Ovary (tissue), 9 donors: ENCODE data around the gene LYST. TPM values are rescaled to one million over a fixed set of nuclear protein-coding genes. Genes with fewer than 3 reads are reported as not detected.

Experiments
- DNase-seq, 5 donors: peaks; one replicate each; pipeline ENCODE4 v3.0.0-alpha.2; 2019 to 2020
- H3K27ac ChIP-seq, 2 donors: fragments of 200-600 bp; one replicate each; pipeline versions ENCODE4 v1.5.1 to v1.8.0; 2019 to 2022
- H3K27me3 ChIP-seq: fragments of 200-600 bp; one replicate; pipeline ENCODE4 v1.8.0; 2022
- H3K36me3 ChIP-seq: fragments of 200-600 bp; sonication (generic); one replicate; pipeline ENCODE4 v1.5.1; 2019
- H3K4me1 ChIP-seq: one replicate; pipeline ENCODE4 v1.8.1; 2013; ENCODE audit warnings: mild to moderate bottlenecking, moderate library complexity; ENCODE audit not compliant: insufficient read depth
- H3K4me3 ChIP-seq: fragments of 200-600 bp; sonication (generic); one replicate; pipeline ENCODE4 v1.5.1; 2017
- H3K9me3 ChIP-seq, 2 donors: fragments of 200-600 bp in 1 of 2; sonication (generic) in 1 of 2; one replicate each; pipeline versions ENCODE4 v1.5.1 to v1.8.1; 2013 to 2019; ENCODE audit warnings: mild to moderate bottlenecking in 1 of 2, moderate library complexity in 1 of 2
- EP300 ChIP-seq: sonication (generic); formaldehyde crosslinking; IDR thresholded peaks from one replicate; pipeline ENCODE4 v1.6.1; 2017; ENCODE audit warnings: antibody characterized with exemption
- POLR2A ChIP-seq: fragments of 450-650 bp; IDR thresholded peaks from one replicate; pipeline ENCODE4 v1.6.1; 2017; ENCODE audit warnings: antibody characterized with exemption, mild to moderate bottlenecking, moderate library complexity
- WGBS, 3 donors: extraction: QIAGEN DNeasy Blood & Tissue Kit in 1 of 3; methylation state at CpG; one replicate each; pipeline versions ENCODE4 v1.1.5 to v1.1.7; 2013 to 2017; 5-methylcytosine and 5-hydroxymethylcytosine counted together
- intact Hi-C, 4 donors: fragments of 100-400 bp; cut with DNase I; formaldehyde crosslinking; loops; one replicate each; pipeline versions ENCODE4 v1.11.0 to v1.15.1; 2022 to 2023
- polyA plus RNA-seq, 2 donors: library from polyadenylated mRNA; stranded (reverse); fragments of 200-250 nt in 1 of 2; fragments of 350-450 nt in 1 of 2; fragmentation: Illumina TruSeq in 1 of 2; extraction: RNeasy Lipid Tissue Mini Kit (QIAGEN cat#74804) in 1 of 2; gene quantifications; one replicate each; pipeline ENCODE4 v1.2.3, GENCODE V29; 2013 to 2014
- total RNA-seq, 7 donors: library from RNA; depleted of rRNA in 2 of 7; stranded (reverse); fragments of >200 nt in 2 of 7; fragmentation: NEBNext Ultra II Directional in 3 of 7; extraction: Animal tissue kit (Norgen Biotek cat#: 25700) in 3 of 7; gene quantifications; one replicate each; pipeline versions ENCODE4 v1.1.0 to v1.2.4, GENCODE V29; 2016 to 2023
- TF ChIP-seq, protein P1 (sequence below), 3 donors: fragments of 450-650 bp in 2 of 3; fragments of 200-600 bp in 1 of 3; IDR thresholded peaks; one replicate each; pipeline versions ENCODE4 v1.5.1 to v1.8.0; 2016 to 2022; ENCODE audit warnings: antibody characterized with exemption in 3 of 3, mild to moderate bottlenecking in 1 of 3
- donor health status: DM: no; HTN: no; CAD: no; lungs with moderate emphysema.
- donor health status: DM: no; HTN: no; CAD: no.
- donor health status: Bipolar disorder and iron deficiency.
- donor health status: DM: yes; HTN: yes; CAD: no.
- donor health status: DM: no; HTN: no; CAD: no.
- donor health status: DM: yes; HTN: yes; CAD: no.

Gene LYST
- total and polyA plus RNA-seq, 9 donors = 6.8 to 29.2 (median 21.7) TPM

DNA sequence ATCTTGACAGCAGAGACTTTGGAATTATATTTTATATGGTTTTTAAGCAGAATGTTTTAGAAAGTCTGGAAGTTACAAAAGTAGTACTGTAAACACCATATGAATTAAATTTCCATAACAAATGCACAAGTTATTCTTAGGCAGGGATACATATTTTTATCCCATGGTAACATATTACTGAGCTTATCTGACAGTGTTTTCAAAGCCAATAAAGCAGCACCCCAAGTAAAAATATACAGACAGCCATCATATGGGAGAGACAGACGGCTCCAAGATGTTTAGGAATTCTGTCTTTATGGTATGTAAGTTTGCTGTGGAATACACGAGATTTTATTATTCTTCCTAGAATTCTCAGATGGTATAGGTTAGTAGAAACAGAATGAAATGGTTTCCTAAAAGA lies 205.1 kb downstream of the LYST start:
- WGBS, 3 donors = 47 to 58% (median 55%) methylated on average over 2 of the region's 2 CpGs
- no peak for DNase-seq
- intact Hi-C loops = no loop called here
- no peaks in the 10 kb centered on the region for H3K4me1 ChIP-seq
- H3K4me3 ChIP-seq = no peak overlapping the region
- H3K27me3 ChIP-seq = no peaks in the 10 kb centered on the region
- no peak overlapping the region for H3K27ac ChIP-seq
- H3K36me3 ChIP-seq = no peaks in the 10 kb centered on the region
- no peaks in the 10 kb centered on the region for H3K9me3 ChIP-seq
- TF ChIP-seq, protein P1, sequence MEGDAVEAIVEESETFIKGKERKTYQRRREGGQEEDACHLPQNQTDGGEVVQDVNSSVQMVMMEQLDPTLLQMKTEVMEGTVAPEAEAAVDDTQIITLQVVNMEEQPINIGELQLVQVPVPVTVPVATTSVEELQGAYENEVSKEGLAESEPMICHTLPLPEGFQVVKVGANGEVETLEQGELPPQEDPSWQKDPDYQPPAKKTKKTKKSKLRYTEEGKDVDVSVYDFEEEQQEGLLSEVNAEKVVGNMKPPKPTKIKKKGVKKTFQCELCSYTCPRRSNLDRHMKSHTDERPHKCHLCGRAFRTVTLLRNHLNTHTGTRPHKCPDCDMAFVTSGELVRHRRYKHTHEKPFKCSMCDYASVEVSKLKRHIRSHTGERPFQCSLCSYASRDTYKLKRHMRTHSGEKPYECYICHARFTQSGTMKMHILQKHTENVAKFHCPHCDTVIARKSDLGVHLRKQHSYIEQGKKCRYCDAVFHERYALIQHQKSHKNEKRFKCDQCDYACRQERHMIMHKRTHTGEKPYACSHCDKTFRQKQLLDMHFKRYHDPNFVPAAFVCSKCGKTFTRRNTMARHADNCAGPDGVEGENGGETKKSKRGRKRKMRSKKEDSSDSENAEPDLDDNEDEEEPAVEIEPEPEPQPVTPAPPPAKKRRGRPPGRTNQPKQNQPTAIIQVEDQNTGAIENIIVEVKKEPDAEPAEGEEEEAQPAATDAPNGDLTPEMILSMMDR (IDR thresholded peaks at IDR 0.05) = no peak
- TF ChIP-seq POLR2A (no peak), EP300 (no peak)

DNA sequence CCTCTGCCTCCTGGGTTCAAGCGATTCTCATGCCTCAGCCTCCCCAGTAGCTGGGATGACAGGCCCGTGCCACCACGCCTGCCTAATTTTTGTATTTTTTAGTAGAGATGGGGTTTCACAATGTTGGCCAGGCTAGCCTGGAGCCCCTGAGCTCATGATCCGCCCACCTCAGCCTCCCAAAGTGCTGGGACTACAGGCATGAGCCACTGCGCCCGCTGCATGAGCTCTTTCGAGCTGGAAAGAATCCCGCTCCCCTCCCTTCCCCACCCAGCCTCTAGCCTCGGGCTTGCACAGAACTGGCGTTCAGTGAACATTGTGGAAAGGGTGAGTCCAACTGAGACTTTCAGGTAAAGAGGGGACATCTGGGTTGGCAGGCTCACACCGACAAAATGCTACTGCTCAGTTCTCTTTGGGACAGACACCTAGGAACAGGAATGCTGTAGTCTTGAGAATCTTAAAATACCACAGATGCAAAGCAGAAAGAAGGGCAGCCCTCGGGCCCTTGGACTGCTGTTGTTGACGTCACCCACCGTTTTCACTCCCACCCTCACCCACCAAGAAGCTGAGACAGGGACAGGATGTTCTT lies 207.4 kb downstream of the LYST start:
- Histone ChIP-seq H3K27ac (no peak overlapping the region), H3K9me3 (no peaks in the 10 kb centered on the region), H3K4me3 (no peak overlapping the region), H3K4me1 (no peaks in the 10 kb centered on the region), H3K27me3 (no peaks in the 10 kb centered on the region), H3K36me3 (no peaks in the 10 kb centered on the region)
- TF ChIP-seq EP300 (no peak), POLR2A (no peak)
- TF ChIP-seq, protein P1 (IDR thresholded peaks at IDR 0.05) = no peak
- WGBS, 3 donors = 89 to 91% (median 89%) methylated on average over 14 of the region's 14 CpGs
- intact Hi-C loops = no loop called here
- DNase-seq = no peak

- no peak for DNase-seq
- WGBS, 3 donors = 69 to 70% (median 70%) methylated on average over 5 of the region's 5 CpGs
- TF ChIP-seq EP300 (no peak), POLR2A (no peak)
- TF ChIP-seq, protein P1 (IDR thresholded peaks at IDR 0.05) = no peak
These were observed 208.8 kb downstream of the LYST start for GRCh38 chr1:235657747-235658526.

GRCh38 chr1:235657269-235657668 lies 209.4 kb downstream of the LYST start:
- WGBS, 3 donors = 77 to 82% (median 80%) methylated on average over 5 of the region's 5 CpGs
- Histone ChIP-seq H3K36me3 (no peaks in the 10 kb centered on the region), H3K27ac (no peak overlapping the region), H3K4me1 (no peaks in the 10 kb centered on the region), H3K9me3 (no peaks in the 10 kb centered on the region), H3K27me3 (no peaks in the 10 kb centered on the region), H3K4me3 (no peak overlapping the region)
- TF ChIP-seq EP300 = no peak
- TF ChIP-seq, protein P1 (IDR thresholded peaks at IDR 0.05) = no peak
- TF ChIP-seq POLR2A = no peak
- no peak for DNase-seq
- intact Hi-C loops = no loop called here

More at GRCh38 chr1:235657747-235658526, 208.8 kb downstream of the LYST start:
- Histone ChIP-seq H3K4me3 (no peak overlapping the region), H3K9me3 (no peaks in the 10 kb centered on the region), H3K27ac (no peak overlapping the region), H3K36me3 (no peaks in the 10 kb centered on the region), H3K4me1 (no peaks in the 10 kb centered on the region), H3K27me3 (no peaks in the 10 kb centered on the region)
- intact Hi-C loops = no loop called here
